Endodermal cell (in vitro differentiated cells): ENCODE measurements around the gene C9orf152. TPM values are rescaled to one million over a fixed set of nuclear protein-coding genes. Genes with fewer than 3 reads are reported as not detected.

Experiments used
- DNase-seq: peaks from one replicate; pipeline ENCODE4 v3.0.0-alpha.2; 2017
- H3K27ac ChIP-seq: 2 replicates; pipeline ENCODE4 v1.5.1; 2013; ENCODE audit warnings: mild to moderate bottlenecking, low read depth, low read length, moderate library complexity
- H3K27me3 ChIP-seq: 2 replicates; pipeline ENCODE4 v1.6.1; 2013; ENCODE audit warnings: mild to moderate bottlenecking, low read length, moderate library complexity; ENCODE audit not compliant: insufficient read depth, control insufficient read depth, poor library complexity, severe bottlenecking
- H3K36me3 ChIP-seq: 2 replicates; pipeline ENCODE4 v1.7.0; 2013; ENCODE audit warnings: mild to moderate bottlenecking, low read length, moderate library complexity; ENCODE audit not compliant: control insufficient read depth, insufficient read depth
- H3K4me1 ChIP-seq: one replicate; pipeline ENCODE4 v1.7.0; 2013; ENCODE audit warnings: low read length; ENCODE audit not compliant: control insufficient read depth, insufficient read depth
- H3K4me3 ChIP-seq: 2 replicates; pipeline ENCODE4 v1.5.1; 2013; ENCODE audit warnings: mild to moderate bottlenecking, low read length, moderate library complexity
- H3K9ac ChIP-seq: 2 replicates; pipeline ENCODE4 v1.6.1; 2013; ENCODE audit warnings: mild to moderate bottlenecking, low read length, moderate library complexity; ENCODE audit not compliant: poor library complexity, severe bottlenecking; ENCODE audit errors: extremely low read depth
- H3K9me3 ChIP-seq: 2 replicates; pipeline ENCODE4 v1.6.1; 2013; ENCODE audit warnings: mild to moderate bottlenecking, low read length, moderate library complexity; ENCODE audit not compliant: control insufficient read depth
- H3K27ac Mint-ChIP-seq: 2 replicates; pipeline ENCODE4 v1.8.0; 2020; ENCODE audit warnings: mixed read lengths
- H3K27me3 Mint-ChIP-seq: 2 replicates; pipeline ENCODE4 v1.8.0; 2021; ENCODE audit warnings: mild to moderate bottlenecking, mixed read lengths; ENCODE audit not compliant: insufficient read depth
- H3K36me3 Mint-ChIP-seq: 2 replicates; pipeline ENCODE4 v1.8.0; 2020; ENCODE audit warnings: low read depth, mixed read lengths
- H3K4me1 Mint-ChIP-seq: 2 replicates; pipeline ENCODE4 v1.8.0; 2020; ENCODE audit warnings: mixed read lengths
- H3K4me3 Mint-ChIP-seq: 2 replicates; pipeline ENCODE4 v1.8.0; 2020; ENCODE audit warnings: mild to moderate bottlenecking, moderate library complexity, mixed read lengths
- H3K9me3 Mint-ChIP-seq: 2 replicates; pipeline ENCODE4 v1.8.0; 2020; ENCODE audit warnings: mild to moderate bottlenecking, mixed read lengths
- WGBS, 2 experiments: methylation state at CpG; one replicate each; pipeline versions ENCODE4 v1.1.5 to v1.1.7; 2013; ENCODE audit warnings: missing lambda C conversion rate in 2 of 2, mixed read lengths in 1 of 2; ENCODE audit not compliant: insufficient coverage in 1 of 2, insufficient read length in 1 of 2; 5-methylcytosine and 5-hydroxymethylcytosine counted together
- total RNA-seq, 2 donors: library from RNA; stranded (reverse); fragmentation: NEBNext Ultra II Directional in 1 of 2; extraction: Animal tissue kit (Norgen Biotek cat#: 25700) in 1 of 2; gene quantifications; 2 replicates in 1 of 2; 3 replicates in 1 of 2; pipeline ENCODE4 v1.2.1, GENCODE V29; 2021
- TF ChIP-seq, protein P1 (sequence below): fragments of 200-600 bp; sonication (generic); conservative IDR thresholded peaks from 2 replicates; pipeline ENCODE4 v1.5.0; 2021; ENCODE audit warnings: antibody characterized with exemption, mild to moderate bottlenecking

Gene C9orf152
- total RNA-seq, 2 donors from 2014 or later, result not detected

DNA sequence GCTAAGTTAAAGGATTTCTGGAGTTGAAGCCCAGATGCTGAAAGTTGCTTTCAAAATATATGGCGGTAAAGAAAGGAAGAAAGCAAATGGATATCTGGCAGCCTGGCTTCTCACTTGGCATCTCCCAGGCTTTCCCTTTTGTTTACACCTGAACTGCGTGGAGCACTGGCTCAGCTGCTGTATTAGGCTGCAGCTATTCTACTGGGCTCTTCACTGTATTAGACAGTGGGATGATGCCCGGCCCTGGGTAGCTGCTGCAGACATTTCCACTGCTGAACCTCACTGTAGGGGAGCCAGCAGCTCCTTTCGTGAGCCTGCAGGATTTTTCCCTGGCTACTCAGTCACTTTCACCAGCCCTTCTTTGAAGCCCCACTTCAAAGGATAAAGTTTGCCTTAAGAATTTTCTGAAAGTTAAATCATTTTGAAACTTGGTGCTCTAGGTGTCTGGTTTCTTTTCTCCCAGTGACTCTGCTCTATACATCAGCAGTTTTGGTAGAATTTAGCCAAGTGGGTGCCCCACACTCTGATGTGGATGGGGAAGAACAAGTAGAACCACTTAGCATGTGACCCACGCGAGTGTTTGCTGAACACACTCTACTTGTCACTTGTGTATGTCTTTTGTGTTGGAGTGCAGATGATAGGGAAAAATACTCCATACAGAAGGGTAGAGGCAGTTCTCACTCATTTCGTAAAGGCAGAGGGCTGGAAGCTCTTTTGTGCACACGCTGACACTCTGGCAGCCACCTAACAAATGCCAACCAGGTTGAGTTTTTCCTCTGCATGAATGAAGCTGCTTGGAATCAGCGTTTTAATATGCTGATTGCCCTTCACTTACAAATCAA, 49.9 kb downstream of the C9orf152 start:
- WGBS, 2 experiments, result 61 to 62% methylated on average over 7 to 9 of the region's 9 CpGs
- H3K4me3 Mint-ChIP-seq, result no peak overlapping the region
- H3K27me3 ChIP-seq, result no peaks in the 10 kb centered on the region
- H3K36me3 ChIP-seq, result peaks cover 5% of the 10 kb centered on the region
- H3K36me3 Mint-ChIP-seq, result peaks cover 2% of the 10 kb centered on the region
- no peaks in the 10 kb centered on the region for H3K9me3 Mint-ChIP-seq
- DNase-seq, result no peak
- H3K9ac ChIP-seq, result no peak overlapping the region
- no peak overlapping the region for H3K27ac ChIP-seq
- H3K9me3 ChIP-seq, result no peaks in the 10 kb centered on the region
- H3K27me3 Mint-ChIP-seq, result no peaks in the 10 kb centered on the region
- no peak overlapping the region for H3K4me3 ChIP-seq
- no peaks in the 10 kb centered on the region for H3K4me1 ChIP-seq
- no peak overlapping the region for H3K27ac Mint-ChIP-seq
- peaks cover 3% of the 10 kb centered on the region for H3K4me1 Mint-ChIP-seq
- TF ChIP-seq, protein P1, sequence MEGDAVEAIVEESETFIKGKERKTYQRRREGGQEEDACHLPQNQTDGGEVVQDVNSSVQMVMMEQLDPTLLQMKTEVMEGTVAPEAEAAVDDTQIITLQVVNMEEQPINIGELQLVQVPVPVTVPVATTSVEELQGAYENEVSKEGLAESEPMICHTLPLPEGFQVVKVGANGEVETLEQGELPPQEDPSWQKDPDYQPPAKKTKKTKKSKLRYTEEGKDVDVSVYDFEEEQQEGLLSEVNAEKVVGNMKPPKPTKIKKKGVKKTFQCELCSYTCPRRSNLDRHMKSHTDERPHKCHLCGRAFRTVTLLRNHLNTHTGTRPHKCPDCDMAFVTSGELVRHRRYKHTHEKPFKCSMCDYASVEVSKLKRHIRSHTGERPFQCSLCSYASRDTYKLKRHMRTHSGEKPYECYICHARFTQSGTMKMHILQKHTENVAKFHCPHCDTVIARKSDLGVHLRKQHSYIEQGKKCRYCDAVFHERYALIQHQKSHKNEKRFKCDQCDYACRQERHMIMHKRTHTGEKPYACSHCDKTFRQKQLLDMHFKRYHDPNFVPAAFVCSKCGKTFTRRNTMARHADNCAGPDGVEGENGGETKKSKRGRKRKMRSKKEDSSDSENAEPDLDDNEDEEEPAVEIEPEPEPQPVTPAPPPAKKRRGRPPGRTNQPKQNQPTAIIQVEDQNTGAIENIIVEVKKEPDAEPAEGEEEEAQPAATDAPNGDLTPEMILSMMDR, result no peak

DNA sequence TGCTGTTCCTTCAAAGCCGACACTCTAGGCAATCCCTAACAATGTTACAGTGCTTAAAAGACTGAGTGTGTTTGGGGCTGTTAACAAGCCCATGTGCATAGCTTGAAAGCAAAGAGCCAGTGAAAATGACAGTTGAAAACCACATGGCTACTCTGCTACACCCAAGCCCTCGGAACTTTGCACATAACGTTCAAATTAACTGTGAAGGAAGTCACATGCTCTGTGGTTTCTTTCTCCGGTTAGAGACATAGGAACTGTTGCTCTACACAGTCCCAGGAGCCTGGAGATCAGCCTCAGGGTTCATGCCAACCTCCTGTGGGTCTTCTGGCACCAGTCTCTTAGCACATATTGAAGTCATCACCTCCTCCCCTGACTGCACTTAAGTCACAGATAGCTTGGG, 51.1 kb downstream of the C9orf152 start:
- no peak overlapping the region for H3K4me3 Mint-ChIP-seq
- Histone ChIP-seq H3K27ac (no peak overlapping the region), H3K27me3 (no peaks in the 10 kb centered on the region), H3K9ac (no peak overlapping the region), H3K36me3 (peaks cover 5% of the 10 kb centered on the region), H3K4me1 (no peaks in the 10 kb centered on the region), H3K9me3 (no peaks in the 10 kb centered on the region), H3K4me3 (no peak overlapping the region)
- H3K9me3 Mint-ChIP-seq, result no peaks in the 10 kb centered on the region
- TF ChIP-seq, protein P1, result no peak
- H3K36me3 Mint-ChIP-seq, result peaks cover 2% of the 10 kb centered on the region
- 91 to 100% methylated on average over 4 of the region's 4 CpGs for WGBS, 2 experiments
- no peak for DNase-seq
- no peaks in the 10 kb centered on the region for H3K27me3 Mint-ChIP-seq
- H3K4me1 Mint-ChIP-seq, result peaks cover 3% of the 10 kb centered on the region
- H3K27ac Mint-ChIP-seq, result no peak overlapping the region

GRCh38 chr9:110156416-110156815, 51.5 kb downstream of the C9orf152 start:
- 95 to 97% methylated on average over 5 to 9 of the region's 9 CpGs for WGBS, 2 experiments
- H3K36me3 ChIP-seq, result peaks cover 5% of the 10 kb centered on the region
- H3K27me3 ChIP-seq, result no peaks in the 10 kb centered on the region
- no peaks in the 10 kb centered on the region for H3K9me3 Mint-ChIP-seq
- no peak overlapping the region for H3K27ac ChIP-seq
- H3K27me3 Mint-ChIP-seq, result no peaks in the 10 kb centered on the region
- no peak overlapping the region for H3K4me3 Mint-ChIP-seq
- peaks cover 3% of the 10 kb centered on the region for H3K4me1 Mint-ChIP-seq
- peaks cover 2% of the 10 kb centered on the region for H3K36me3 Mint-ChIP-seq
- no peak overlapping the region for H3K9ac ChIP-seq
- no peaks in the 10 kb centered on the region for H3K4me1 ChIP-seq
- H3K27ac Mint-ChIP-seq, result no peak overlapping the region
- no peak overlapping the region for H3K4me3 ChIP-seq
- TF ChIP-seq, protein P1, result no peak
- no peak for DNase-seq
- H3K9me3 ChIP-seq, result no peaks in the 10 kb centered on the region
